ENCODE measurements around the gene NFIA.
"Not testable (repeated sequence)": the region's sequence is repeated elsewhere in the genome, so short reads cannot be mapped to it uniquely, and the experiment has no call there.

Gene NFIA

DNA sequence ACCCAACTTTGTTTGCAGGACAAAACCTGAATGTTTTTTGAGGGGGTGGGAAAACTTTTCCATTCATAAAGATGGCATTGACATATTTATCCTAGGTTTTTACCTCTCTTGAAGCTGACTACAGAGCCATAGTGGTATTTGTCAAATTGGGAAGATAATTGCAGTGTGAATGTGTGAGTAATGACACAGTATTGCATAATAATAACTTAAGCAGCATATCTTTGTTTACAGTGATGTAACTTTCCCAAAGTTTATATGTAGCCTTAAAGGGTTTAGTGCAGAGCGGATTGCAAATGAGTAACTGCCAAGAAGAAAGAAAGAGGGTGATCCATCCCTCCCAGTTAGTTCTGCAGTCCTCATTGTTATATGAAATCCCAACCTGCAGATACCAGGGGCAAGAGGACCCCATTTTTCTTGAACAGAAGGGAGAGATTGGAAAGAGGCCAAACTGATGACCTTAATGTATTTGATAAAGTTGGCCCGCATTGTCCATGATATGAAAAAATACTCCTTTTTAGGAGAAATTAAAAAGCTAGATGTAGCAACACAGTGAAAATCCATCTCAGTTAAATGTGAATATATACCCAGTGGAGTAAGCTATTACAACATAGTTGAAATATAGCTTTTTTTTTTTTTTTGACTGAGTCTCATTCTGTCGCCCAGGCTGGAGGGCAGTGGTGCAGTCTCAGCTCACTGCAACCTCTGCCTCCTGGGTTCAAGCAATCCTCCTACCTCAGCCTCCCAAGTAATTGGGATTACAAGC lies 23.7 kb upstream of the NFIA start:
- no peak for DNase-seq (ENCODE audit: low read depth)

DNA sequence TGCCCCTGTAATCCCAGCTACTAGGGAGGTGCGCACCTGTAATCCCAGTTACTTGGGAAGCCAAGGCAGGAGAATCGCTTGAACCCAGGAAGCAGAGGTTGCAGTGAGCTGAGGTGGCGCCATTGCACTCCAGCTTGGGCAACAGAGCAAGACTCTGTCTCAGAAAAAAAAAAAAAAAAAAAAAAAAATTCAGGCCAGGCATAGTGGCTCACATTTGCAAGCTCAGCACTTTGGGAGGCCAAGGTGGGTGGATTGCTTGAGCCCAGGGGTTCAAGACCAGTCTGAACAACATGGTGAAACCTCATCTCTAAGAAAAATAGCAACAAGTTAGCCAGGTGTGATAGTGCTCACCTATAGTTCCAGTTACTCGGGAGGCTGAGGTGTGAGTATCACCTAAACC lies 20.8 kb upstream of the NFIA start:
- not testable (repeated sequence) for DNase-seq (ENCODE audit: low read depth)

DNA sequence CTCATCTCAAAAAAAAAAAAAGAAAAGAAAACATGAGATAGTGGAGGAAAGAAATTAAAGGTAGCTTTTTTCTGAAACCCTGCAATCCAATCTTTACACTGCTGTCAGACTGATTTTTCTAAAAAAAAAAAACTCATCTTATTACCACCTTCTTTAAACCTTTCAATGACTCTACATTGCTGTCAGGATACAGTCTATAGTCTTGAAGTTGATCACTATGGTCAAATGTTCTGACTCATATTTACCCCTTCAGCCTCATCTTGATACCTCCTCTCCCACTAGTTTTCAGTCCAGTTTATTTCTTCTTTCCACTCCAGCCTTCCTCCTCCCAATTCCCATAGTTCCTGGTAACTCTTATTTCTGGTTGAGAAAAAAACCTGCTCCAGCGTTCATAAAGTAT lies 17.7 kb upstream of the NFIA start:
- DNase-seq (ENCODE audit: low read depth) = no peak

DNA sequence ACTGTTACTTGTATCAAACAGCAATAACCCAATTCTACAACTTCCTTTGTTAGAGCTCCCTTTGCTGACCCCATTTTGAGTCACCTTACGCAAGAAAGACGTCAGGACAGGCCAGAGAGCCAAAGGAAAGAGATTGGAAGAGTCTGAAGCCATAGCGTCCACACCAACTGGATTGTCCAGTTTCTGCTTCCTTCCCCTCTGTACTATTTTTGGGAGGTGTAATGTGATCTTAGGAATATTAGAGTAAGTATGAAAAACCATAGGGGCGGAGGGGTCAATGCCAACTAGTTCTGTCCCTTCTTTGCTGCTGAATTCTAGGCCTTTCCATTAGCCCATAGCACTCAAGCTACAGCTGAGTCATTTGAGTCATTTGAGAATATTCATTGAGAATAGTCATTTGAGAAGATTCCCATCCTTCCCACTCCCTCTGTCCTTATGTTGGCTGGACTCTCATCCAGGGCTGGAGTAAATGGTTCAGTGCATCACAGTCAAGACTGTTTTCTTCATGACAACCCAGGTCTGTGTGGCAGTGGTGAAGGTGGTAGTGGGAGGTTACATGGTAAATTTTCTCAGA lies 14.8 kb upstream of the NFIA start:
- DNase-seq (ENCODE audit: low read depth) = no peak

DNA sequence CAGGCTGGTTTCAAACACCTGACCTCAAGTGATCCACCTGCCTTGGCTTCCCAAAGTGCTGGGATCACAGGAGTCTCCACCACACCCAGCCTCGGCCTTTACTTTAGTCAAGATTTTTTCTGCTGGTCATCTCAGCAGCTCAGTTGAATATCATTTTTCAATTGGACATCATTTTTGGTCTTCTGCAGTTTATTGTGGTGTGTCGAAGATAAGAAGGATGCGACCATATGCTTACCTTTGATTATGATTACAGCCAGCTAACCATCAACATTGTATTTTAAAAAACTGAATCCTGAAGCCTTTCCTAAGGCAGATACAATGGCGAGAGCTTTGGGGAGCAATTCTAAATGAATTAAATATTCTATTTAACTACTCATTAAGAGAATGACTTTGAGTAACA lies 12.3 kb upstream of the NFIA start:
- no peak for DNase-seq (ENCODE audit: low read depth)

DNA sequence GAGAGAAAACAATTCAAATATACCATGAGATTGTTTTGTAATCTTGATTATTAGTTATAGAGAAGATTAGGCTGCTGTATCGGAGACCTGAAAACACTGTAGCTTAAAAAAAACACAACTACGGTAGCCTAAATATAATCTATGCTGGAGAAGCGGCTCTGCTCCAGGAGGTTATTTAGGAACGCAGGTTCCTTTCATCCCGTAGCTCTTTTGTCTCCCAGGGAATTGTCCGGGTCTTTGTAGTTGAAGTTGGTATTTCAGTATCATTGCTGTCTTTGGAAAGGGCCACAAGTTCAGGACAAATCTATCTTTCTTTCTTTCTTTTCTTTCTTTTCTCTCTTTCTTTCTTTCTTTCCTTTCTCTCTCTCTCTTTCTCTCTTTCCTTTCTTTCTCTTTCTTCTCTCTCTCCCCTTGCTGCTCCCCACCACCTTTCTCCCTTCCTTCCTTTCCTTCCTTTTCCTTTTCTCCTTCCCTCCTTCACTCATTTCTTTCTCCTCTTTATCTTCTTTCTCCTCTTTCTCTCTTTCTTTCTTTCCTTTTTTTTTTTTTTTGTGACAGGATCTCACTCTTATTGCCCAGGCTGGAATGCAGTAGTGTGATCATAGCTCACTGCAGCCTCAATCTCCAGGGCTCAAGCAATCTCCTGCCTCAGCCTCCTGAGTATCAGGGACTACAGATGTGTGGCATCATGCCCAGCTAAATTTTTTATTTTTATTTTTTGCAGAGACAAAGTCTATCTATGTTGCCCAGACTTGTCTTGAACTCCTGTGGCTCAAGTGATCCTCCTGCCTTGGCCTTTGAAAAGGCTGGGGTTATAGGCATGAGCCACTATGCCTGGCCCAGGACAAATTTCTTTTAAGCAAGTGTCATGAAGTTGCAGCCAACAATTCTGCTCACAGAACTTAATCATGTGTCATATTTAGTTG lies 10.9 kb upstream of the NFIA start:
- no peak for DNase-seq (ENCODE audit: low read depth)

DNA sequence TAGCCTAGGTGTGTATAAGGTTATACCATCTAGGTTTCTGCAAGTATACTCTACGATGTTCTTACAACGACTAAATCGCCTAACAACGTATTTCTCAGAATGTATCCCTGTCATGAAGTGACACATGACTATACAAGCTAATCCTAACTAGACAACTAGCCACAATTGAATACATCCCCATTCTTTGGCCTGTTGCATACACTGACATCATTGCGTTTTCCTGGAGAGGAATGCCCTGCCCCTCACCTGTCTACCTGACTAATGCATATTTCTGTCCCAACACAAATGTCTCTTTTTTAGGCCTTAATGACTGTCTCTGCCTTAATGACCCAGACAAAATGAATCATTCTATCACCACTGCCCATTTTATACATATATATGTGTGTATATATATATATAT lies 8.5 kb upstream of the NFIA start:
- DNase-seq (ENCODE audit: low read depth) = no peak

DNA sequence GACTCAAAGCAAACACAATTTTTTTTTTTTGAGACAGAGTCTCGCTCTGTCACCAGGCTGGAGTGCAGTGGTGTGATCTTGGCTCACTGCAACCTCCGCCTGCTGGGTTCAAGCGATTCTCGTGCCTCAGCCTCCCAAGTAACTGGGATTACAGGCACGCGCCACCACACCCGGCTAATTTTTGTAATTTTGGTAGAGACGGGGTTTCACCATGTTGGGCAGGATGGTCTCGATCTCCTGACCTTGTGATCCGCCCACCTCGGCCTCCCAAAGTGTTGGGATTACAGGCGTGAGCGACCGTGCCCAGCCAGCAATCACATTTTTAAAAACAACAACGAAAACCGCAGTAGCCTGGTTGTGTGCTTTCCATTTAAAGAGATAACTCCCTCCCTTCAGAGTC lies 6.5 kb upstream of the NFIA start:
- DNase-seq (ENCODE audit: low read depth) = not testable (repeated sequence)

DNA sequence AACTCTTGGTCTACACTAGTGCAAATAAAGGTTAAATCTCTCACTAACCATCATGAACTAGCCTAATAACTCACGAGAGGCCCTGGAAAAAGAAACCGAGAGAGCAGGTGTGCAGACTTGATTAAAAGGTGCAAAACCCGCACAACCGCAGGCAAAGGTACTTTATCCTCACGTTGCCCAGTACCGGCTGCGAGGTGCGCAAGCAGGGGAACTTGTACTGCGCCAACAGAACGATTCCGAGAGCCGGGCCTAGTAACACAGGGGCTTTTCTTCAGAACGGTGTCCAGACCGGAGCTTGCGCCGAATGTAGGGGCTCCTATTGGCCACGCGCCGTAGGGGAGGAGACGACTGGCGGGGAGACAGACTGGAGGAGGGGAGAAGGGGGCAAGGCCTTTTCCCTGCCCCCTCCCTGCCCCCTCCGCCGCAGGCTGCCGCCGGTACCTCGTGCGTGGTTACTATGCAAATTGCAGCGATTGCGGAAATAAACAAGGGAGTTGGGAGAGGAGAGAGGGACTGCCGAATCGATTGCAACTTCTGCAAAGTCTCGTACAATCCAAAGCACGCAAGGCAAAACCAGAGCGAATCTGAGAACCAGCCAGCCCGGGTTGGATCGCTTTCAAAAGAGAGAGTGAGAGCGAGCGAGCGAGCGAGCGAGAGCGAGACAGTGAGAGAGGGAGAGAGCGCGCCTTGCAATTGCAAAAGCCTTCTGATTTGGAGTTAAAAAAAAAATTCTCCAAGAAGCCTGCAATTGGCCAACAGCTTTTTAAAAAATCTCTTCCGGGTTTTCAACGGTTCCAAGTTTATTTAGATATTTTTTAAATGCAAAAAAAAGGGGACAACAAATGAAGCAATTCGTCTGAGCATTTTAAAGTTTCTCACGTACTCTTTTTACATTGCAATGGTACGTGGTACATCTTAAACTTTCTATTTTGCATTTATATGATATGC lies 5.4 kb upstream of the NFIA start:
- DNase-seq (ENCODE audit: low read depth) = peak; percentile 68

DNA sequence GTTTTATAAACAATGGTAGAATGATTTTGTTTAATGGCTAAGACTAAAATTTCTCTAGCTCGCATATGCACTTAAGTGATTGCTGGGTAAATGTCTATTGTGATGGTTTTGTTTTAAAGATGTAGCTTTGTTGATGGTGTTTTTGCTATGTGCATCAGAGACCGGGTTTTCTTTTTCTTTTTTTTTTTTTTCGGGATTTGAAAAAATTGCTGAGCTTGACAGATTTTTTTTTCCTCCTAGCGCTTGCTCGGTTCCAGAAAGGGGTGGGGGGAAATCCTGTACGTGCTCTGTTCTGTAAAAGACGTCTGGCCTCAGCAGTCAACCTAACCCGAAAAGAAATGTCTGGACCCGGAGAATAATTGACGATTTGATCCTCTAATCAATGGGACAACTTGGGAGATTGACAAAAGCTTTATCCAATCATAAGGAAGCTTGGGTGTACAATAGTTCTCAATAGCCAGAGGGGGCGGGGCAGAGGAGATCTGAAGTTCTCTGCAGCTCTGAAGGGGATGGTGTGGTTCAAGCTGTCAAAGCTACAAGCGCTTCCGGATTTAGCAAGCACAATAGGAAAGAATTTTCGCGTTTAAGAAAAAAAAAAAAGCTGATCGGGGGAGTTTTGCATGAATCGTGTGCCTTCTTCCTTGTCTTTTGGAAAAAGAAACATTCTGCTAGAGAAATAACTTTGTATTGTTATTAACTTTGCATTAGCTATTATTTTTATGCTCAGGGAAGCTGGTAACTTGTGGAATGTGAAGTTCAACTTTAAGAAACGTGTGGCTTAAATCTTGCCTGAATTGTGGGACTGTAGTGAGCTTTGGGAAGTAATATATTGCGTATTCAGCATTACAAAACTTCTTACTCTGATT lies 4.5 kb upstream of the NFIA start:
- DNase-seq (ENCODE audit: low read depth) = peak; percentile 80

DNA sequence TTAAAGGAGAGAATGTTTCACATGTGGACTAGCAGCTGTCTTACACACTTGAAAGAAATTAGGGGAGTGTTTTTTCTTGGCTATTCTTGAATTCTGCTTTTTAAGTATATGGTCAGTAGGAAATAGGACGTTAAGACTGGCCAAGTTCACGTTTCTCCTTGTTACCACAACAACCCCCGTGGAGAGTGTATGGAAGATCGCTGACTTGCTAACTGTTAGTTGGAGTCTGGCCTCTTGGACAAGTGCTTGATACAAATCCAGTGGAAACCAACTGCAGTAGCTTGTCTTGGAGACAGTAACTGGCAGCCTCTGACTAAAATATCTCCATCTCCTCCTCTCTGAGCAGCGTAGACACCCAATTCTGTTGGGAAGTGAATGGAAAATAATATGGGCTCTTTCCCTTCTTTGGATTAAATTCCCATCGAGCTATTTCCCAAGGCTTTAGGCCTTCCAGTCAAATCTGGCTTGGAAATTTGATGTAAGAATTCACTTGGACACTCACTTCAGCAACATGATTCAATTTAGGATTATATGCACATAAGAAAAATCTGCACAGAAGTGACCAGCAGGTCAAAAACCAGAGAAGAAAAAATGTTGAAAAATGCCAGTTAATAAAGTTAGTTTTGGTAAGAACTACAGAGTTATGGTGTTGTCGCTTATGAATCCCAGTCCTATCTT lies 3.6 kb upstream of the NFIA start:
- no peak for DNase-seq (ENCODE audit: low read depth)

DNA sequence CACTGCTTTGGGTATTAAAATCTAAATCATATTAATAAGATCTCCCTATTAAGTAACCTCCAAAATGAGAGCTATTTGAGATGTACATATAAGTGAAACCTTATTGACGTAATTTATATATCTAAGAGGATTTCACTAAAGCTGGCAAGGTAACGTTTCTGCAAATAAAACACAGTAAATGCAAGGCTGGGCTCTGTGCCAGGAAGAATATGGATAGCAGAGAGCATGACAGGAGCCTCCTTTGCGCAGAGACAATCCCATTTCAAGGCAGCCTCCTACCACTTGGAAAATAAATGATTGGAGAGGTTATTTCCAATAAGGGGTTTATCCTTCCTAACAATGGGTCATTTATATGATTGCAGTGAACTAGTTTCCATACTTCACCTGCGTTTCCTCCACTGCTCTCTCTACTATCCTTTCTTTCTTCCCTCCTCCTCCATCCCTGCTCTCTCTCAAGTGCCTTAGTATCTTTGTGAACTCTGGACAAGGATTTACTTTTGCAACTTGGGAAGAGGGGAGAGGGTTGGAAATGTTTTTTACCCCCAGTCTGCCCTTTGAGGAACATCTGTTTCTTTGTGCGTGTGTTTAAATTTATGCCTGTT lies 3.0 kb upstream of the NFIA start:
- DNase-seq (ENCODE audit: low read depth) = no peak

DNA sequence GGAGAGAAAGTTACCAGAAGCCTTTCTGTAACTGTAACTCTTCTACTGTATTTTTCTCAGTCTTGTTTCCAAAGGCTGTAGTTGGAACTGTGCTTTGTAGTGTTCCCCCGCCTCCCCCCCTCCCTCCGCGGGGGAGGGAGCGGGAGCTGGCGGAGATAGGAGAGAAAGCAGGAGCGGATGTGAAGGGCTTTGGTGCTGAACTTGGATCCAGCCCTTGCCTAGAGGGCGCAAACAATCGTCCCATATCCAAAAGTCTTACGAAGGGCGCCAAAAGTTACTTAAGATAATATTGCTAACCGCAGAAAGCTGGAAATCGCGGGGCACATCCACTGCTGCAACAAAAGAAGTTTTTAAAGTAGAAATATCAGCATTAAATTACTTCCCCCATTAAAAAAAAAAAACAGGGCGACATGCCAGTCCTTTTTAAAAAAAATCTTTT lies 2.4 kb upstream of the NFIA start:
- no peak for DNase-seq (ENCODE audit: low read depth)

DNA sequence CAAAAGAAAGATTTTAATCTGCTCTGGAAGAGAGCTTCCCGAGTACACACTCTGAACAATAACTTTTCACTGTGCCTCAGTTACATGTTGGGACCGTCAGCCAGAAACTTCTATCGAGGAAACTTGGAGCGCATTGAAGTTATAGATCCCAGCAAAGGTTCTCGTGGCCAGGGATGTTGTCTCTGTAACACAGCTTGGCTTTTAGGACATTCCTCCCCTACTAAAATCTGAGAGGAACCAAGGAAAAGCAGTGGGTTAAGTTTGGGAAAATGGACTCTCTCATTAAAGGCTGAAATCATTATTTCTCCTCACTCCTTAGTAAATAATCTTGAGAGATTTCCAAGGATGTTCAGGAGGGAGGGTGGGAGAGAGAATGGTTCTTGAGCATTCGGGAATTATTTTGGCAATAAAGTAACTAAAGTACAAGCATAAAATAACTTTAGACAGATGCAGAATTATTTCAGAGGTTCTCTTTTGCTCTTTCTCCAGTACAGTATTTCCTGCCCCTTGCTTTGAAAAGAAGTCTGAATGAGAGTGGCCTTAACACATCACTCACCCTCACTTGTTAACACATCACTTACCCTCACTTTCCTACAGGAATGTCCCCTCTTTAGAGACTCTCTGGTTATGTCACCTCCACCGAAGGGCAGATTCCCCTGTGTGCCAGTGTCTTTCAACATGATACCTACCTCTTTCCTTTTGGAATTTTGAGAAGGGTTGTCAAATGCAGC lies 1.8 kb upstream of the NFIA start:
- DNase-seq (ENCODE audit: low read depth) = no peak

DNA sequence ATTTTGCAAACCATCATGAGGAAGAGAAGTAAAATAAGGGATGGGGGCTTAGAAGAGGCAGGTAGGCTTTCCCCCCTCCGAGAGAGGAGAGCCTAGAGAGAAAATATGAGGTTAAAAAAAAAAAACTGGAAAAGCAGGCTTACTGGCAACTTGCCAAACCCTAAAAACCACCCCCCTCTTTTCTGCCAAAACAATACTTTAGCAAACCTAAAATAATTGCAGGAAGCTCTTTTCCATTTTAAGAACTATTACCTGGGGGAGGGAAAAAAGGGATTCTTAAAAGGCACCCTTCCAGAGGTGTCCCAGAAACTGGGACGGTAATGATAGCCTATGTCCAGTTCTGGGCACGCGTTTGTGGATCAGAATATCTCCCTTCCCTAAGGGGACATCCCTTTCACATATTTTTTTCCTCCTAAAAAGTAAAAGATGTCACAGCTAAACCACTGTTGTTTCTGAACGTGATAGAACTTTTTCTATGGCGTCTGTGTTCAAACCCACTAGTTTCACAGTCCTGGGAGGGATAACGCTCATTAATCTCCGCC lies 1.1 kb upstream of the NFIA start:
- no peak for DNase-seq (ENCODE audit: low read depth)

DNA sequence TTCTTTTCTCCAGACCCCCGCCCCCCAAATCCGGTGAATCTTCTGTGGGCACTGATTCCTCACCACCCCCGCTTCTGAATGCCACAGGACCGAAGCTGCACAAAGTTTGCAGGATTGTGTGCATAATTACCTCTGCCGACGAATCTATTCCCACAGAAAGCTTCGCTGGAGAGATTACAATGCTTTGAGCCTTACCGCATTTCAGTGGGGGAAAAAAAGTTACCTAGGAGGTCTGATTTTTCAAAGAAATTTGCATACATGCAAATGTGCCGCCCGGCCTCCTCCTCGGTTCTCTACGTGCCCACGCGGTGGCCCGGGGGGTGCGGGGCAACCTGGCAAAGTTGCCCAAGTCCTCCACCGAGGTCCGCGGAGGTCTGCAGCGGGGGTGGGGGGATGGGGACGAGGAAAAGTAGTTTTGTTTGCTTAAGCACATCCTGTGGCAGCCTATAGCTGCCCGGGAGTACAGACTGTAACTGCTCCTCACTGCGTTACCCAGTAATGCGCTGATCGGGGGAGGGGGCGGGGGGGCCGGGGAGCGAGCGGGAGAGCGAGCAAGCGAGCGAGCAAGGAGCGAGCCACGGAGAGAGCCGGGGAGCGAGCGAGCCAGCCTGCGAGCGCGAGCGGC lies 563 bp upstream of the NFIA start:
- peak; percentile 48 for DNase-seq (ENCODE audit: low read depth)

DNA sequence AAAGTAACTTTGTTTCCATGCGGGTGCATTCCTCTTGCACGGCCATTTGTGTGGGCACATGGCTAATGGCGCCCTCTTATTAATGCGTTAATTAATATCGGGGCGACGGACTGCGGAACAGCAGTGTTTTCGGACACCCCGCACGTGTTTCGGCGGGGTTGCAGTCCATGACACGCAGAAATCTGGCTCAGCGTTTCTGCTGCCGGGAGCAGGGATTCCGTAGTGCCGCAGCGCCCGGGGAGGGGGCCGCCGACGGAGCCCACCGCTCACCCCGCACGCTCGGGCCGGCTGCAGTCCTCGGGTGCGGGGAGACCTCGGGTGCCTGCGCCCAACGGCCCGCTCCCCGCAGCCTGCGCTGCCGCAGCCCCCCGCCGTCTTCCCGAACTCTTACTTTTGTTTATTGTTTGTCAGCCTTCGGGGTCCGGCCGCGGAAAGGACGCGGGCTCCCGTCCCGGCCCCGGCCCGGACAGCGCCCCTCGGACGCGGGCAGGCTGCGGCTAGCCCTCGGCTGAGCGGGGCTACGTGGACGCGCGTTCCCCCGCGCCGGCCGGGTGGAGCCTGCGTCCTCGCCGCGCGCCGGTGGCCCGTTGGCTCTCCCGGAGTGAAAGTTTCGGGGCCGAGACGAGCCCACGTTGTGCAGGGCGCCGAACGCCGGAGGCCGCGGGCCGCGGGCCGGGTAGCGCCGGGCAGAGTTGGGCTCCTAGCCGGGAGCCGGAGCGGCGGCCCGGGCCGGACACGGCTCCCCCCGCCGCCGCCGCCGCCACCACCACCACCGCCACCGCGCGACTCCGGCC lies 849 bp downstream of the NFIA start:
- no peak for DNase-seq (ENCODE audit: low read depth)
